HG03025 (cell line): ENCODE measurements around the gene DLG5.

ENCODE experiments used
- ATAC-seq: cut with Tn5 transposase; IDR thresholded peaks from one replicate; pipeline ENCODE4 v1.9.1; 2021; ENCODE audit warnings: mild to moderate bottlenecking, moderate library complexity; ENCODE audit not compliant: unreplicated experiment, low FRiP score

DLG5 gene

DNA sequence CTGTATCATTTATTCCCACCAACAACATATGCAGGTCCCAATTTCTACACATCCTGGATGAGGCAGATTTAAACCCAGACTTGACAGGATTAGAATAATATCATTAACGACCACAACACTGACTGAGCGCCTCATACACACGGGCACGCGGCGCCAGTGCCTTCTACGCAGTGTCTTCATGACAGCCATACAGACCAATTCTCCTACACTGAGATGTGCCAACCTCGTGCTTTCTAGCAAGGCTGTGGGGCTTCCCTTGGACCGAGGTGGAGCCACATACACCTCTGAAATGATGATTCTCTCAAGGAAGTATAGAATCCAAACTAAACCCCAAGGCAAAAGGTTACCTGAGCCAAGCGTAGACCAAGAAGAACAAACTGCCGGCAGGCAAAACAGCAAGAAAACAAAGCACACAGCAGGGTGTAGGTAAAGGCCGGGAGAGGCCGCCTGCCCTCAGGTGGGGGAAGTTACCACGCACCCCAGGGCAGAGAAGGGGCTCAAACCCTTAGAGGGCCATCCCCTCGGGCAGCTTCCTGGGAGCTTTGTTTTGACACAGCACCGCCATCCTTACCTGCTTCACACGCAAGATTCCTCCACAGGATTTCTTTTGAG, 75.8 kb downstream of the DLG5 start:
- no peak for ATAC-seq

DNA sequence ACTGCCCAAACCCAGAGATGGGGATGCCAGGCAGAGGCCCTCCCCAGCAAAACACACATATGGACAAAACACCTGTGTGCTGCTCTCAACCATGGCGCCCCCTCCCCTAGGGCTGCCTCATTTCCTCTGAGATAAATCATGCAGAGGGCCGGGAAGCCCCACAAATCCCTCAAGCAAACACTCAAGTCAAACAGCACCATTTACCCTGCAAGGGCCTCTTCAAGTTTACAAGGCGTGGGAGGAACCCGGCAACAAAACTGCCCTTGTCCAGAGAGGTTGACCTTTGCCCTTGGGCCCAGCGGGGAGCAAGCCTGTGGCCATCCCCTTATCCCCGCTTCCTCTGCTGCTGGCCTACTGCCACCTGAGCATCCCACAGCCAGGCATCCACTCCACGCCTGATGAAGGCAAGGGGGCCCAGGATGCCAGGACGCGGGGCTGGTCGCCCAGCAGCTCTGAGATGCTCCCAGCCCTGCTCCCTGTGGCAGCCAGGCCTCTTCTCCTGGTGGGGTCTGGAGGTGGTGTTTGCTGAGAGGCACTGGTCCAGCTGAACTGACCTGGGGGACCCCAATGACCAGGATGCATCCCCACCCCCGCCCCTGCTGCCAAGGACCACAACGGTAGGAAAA, 77.4 kb downstream of the DLG5 start:
- ATAC-seq, result no peak

DNA sequence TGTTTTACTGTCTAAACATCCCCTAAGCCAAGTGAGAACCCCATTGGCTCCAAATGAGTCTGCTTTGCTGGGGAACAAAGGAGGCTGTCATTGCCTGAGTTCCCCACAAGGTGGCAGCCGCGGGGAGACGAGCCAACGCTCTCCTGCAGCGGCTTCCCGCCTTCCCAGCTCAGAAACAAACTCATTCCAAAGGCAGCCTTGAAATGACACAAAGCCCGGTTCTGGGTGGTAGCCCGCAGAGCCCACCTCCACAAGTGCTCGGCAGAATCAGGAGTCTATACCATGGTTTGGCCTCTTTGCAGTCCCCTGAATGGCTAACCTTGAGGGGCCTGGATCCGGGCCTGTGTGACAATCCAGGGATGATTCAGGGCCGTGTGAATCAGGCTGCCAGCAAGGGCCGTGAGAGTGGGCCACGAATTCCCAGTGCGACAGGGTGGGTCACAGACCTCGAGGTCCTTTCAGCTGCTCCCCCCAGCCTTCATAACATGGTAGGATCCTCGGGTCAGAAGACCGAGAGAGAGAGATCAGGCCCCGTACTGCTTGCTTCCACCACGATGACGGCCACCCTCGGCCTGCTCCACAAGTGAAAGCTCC, 79.7 kb downstream of the DLG5 start:
- no peak for ATAC-seq

GRCh38 chr10:77845451-77845850, 81.1 kb downstream of the DLG5 start:
- no peak for ATAC-seq

DNA sequence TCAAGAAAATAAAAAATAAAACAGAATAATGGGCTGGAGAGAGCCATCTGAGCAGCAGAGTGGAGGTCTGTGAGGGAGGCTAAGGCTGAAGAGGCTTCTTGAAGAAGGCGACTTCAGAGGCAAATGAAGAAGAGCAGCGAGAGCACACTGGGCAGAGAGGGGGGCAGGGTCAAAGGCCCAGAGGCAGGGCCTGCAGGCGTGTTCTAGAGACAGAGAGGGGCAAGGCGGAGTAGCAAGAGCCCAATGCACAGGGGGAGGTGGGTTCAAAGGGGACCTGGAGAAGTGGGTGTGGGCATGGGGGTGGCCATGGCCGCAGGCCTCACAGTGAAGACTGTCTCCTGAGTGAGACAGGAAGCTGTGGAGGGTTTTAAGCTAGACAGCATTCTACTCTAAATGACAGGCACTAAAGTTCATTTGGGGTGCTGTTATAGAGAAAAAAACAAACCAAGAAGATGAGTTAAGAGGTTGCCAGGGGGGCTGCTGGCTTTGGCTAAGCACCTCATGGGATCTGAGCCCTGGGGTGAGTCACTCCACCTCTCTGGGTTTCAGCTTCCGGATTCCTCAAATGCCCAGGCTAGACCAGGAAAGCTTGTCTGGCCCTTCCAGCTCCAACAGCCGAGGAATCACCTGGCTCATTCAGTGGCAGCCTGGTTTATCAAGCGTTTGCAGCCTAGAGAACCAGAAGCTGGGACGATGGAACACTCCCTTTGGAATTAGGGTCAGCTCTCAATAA, 81.7 kb downstream of the DLG5 start:
- ATAC-seq, result no peak

- no peak for ATAC-seq
Observed at GRCh38 chr10:77844177-77844576, 82.4 kb downstream of the DLG5 start.

- no peak for ATAC-seq
Observed at GRCh38 chr10:77843264-77843663, 83.3 kb downstream of the DLG5 start.

- ATAC-seq, result no peak
Observed at GRCh38 chr10:77842652-77843212, 83.8 kb downstream of the DLG5 start.

DNA sequence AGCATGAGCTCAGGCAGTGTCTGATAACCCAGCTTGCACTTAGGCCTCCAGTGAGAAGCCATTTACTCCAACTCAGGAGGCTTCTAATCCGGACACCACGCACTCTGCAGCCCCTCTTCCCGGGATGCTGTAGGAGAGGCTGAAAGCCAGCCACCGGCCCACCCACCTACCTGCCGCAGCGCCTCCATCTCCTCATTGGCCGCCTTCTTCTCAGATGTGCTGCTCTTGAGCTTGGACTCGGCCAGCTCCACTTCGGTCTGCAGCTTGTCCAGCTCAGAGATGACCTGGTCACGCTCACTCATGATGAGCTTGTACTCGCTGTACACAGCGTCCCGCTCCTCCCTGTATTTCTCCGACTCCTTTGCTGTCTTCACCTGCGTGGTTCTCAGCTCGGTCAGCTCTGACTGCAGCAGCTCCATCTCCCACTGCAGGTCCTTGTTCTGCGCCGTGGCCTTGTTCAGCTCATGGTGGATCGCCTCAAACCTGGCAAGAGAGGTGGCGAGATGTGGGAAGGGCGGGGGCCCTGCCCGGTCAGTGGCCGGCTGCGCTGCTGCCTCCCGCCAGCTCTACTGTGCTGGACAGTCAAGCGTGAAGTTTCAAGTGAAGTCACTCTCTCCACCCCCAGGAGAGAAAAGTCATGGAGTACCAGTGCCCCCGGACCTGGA, 84.7 kb downstream of the DLG5 start:
- ATAC-seq, result no peak

DNA sequence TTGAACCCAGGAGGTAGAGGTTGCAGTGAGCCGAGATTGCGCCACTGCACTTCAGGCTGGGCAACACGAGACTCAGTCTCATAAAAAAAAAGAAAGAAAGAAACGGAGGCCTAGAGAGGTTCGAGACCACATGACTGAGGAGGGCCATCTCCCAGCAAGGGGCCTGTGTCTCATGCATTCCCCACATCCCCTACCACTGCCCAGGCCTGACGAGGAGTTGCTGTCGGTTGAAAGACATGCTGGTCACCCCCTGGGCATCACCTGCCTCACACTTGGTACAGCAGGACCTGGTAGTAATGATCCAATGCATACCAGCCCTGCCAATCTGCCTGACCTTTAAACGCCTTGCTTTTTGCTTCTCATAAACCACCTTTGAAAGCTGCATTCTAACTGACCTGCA, 85.9 kb downstream of the DLG5 start:
- no peak for ATAC-seq

DNA sequence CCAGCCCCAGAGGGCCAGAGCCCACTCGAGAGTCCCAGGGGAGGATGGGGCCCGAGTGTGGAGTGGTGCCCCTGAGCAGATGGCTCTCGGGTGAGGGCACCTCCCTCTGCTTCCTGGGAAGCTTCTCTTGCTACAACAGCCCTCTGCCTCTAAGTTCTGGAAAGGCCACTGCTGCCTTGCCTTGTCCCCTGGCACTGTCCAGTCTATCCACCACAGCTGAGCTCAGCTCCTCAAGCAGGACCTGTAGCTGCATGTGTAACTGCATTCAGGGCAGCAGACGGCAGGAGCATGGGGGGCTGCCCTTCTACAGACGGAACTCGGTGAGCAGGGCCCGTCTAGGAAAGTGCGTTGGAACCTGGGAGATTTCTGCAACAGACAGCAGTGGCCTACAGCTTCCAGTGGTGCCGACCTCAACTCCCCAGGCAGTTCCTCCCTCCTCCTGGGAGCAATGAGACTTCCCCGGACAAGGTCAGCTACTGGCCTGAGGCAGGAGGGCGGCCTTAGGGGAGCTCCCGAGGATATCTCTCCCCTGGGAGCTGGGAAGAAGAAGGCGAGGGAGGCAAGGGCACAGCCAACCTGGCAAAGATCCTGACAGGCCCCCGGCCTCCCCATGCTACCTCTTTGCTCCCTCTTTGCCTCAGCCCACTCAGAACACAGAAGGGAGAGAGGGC, 88.5 kb downstream of the DLG5 start:
- ATAC-seq, result no peak

- ATAC-seq, result peak; percentile 92
Observed at GRCh38 chr10:77837248-77837924, 89.2 kb downstream of the DLG5 start.

DNA sequence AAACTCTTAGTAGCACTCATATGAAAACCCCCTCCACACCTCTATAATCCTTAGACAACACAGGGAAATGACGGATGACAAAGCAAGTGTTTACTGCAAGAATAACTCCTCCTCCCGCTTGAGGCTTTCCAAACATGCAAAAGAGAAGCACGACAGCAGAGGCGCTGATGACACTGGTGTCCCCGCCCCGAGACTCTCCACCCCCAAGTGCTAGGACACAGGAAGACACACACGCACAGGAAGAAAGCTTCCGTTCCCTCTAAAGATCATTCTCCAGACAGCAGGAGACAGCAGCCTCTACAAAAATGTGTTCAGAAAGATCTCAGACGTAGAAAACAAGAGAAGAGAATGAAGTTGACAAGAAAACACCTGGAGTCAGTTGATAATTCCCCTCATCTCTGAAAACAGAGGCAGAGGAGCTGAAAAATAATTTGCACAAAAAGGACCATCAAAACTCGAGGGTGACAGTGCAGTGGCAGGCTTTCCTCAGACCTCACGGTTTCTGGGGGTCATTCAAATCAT, 90.2 kb downstream of the DLG5 start:
- ATAC-seq, result peak; percentile 73

DNA sequence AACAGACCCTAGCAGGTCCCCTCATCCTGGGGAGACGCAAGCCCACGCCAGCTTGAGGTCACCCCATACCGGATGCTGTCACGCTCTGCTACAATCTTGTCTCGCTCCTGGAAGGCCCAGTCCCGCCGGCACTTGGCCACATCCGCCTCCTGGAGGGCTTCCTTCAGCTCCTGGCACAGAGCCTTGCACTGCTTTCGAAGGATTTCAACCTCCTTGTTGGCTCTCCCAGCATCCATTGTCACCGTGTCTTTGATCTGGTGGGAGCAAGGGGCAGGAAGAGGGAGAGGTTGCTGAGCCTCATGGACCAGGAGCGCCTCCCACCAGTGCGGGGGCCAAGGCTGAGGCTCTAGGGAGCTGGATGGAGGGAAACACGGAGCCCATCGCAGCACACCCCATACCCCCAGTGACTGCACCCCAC, 90.9 kb downstream of the DLG5 start:
- ATAC-seq, result no peak

- ATAC-seq, result no peak
Observed at GRCh38 chr10:77834943-77835668, 91.4 kb downstream of the DLG5 start.

- ATAC-seq, result no peak
Observed at GRCh38 chr10:77834540-77834939, 92.0 kb downstream of the DLG5 start.

GRCh38 chr10:77833792-77834191, 92.8 kb downstream of the DLG5 start:
- no peak for ATAC-seq

DNA sequence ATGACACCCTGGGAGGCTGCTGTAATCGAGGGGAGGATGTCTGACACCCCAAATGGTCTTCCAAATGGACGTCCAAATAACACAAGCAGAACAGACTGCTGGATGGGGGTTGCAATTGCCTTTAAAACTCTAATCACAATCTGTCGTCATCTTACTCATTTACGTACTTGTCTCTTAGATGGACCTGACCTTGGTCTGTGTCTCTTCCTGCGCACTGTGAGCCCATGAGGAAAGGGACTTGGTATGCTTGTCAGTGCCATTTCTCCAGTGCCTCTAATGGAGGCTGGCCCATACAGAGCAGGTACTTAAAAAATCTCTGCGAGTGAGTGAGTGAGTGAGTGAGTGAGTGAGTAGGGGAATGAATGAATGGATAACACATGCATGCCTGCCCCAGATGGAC, 93.3 kb downstream of the DLG5 start:
- ATAC-seq, result no peak

DNA sequence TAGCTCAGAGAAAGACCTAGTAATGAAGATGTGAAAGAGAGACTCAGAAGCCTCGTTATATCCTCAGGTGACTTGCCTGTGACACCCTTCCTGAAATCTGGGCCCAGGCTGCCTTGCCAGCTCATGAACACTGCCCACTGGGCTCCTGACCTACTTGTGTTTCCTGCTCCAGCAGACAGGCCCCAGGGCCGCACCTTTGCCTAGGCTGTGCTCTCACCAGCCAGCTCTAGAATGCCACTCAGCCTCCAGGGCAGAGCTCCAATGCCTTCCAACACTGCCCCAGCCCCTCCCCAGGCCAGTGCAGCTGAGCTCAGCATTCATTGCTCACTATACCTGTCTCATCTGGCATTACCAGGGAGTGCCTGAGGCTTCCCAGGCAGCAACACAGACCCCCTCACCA, 94.3 kb downstream of the DLG5 start:
- ATAC-seq, result no peak
